ENCODE results near the gene NOC2L.
"Not testable (repeated sequence)": the region's sequence is repeated elsewhere in the genome, so short reads cannot be mapped to it uniquely, and the experiment has no call there.

NOC2L gene

GRCh38 chr1:978069-978834 is 19.2 kb upstream of the NOC2L start:
- no peak for DNase-seq (ENCODE audit: extremely low spot score, insufficient read length, low read depth)
- no peak for FAIRE-seq

GRCh38 chr1:976791-977190 is 17.7 kb upstream of the NOC2L start:
- not testable (repeated sequence) for FAIRE-seq; DNase-seq (ENCODE audit: extremely low spot score, insufficient read length, low read depth)

GRCh38 chr1:975896-976683 is 17.0 kb upstream of the NOC2L start:
- DNase-seq (ENCODE audit: extremely low spot score, insufficient read length, low read depth), result peak; percentile 81
- FAIRE-seq, result peak; percentile 85

GRCh38 chr1:975365-975764 is 16.3 kb upstream of the NOC2L start:
- DNase-seq (ENCODE audit: extremely low spot score, insufficient read length, low read depth) (no peak), FAIRE-seq (no peak)

- DNase-seq (ENCODE audit: extremely low spot score, insufficient read length, low read depth) (no peak), FAIRE-seq (no peak)
Observed at GRCh38 chr1:974687-975328, 15.8 kb upstream of the NOC2L start.

GRCh38 chr1:974293-974640 is 15.2 kb upstream of the NOC2L start:
- DNase-seq (ENCODE audit: extremely low spot score, insufficient read length, low read depth) (no peak), FAIRE-seq (no peak)

GRCh38 chr1:973459-974292 is 14.6 kb upstream of the NOC2L start:
- no peak for FAIRE-seq

GRCh38 chr1:972726-973458 is 13.8 kb upstream of the NOC2L start:
- no peak for FAIRE-seq
- no peak for DNase-seq (ENCODE audit: extremely low spot score, insufficient read length, low read depth)

More at GRCh38 chr1:973459-974292, 14.6 kb upstream of the NOC2L start:
- DNase-seq (ENCODE audit: extremely low spot score, insufficient read length, low read depth), result no peak

- DNase-seq (ENCODE audit: extremely low spot score, insufficient read length, low read depth) (no peak), FAIRE-seq (no peak)
Observed at GRCh38 chr1:971751-972506, 12.9 kb upstream of the NOC2L start.

GRCh38 chr1:970973-971730 is 12.1 kb upstream of the NOC2L start:
- FAIRE-seq (no peak), DNase-seq (ENCODE audit: extremely low spot score, insufficient read length, low read depth) (no peak)

GRCh38 chr1:970242-970972 is 11.4 kb upstream of the NOC2L start:
- no peak for FAIRE-seq
- no peak for DNase-seq (ENCODE audit: extremely low spot score, insufficient read length, low read depth)

GRCh38 chr1:969260-969855 is 10.3 kb upstream of the NOC2L start:
- no peak for FAIRE-seq
- DNase-seq (ENCODE audit: extremely low spot score, insufficient read length, low read depth), result no peak

- DNase-seq (ENCODE audit: extremely low spot score, insufficient read length, low read depth), result no peak
- FAIRE-seq, result no peak
Observed at GRCh38 chr1:967466-968343, 8.6 kb upstream of the NOC2L start.

- FAIRE-seq (peak; percentile 88), DNase-seq (ENCODE audit: extremely low spot score, insufficient read length, low read depth) (peak; percentile 64)
Observed at GRCh38 chr1:966704-967300, 7.7 kb upstream of the NOC2L start.

- DNase-seq (ENCODE audit: extremely low spot score, insufficient read length, low read depth) (no peak), FAIRE-seq (peak; percentile 59)
Observed at GRCh38 chr1:966135-966703, 7.2 kb upstream of the NOC2L start, which contains the start of gene PLEKHN1. TSS of gene PLEKHN1 (plus strand) at chr1:966482. CDS start at chr1:966532, 50 bp downstream.
